ENCODE data around the gene AKT2.

- TF ChIP-seq GATA2 (IDR thresholded peaks at IDR 0.05; ENCODE audit: low read depth, low read length) (no peak), GATA3 (IDR thresholded peaks at IDR 0.05; ENCODE audit: low read depth, low read length) (no peak)
These were observed 48.8 kb downstream of the AKT2 start for GRCh38 chr19:40236366-40236765.

All from SH-SY5Y (cell line).